Astrocyte (in vitro differentiated cells and primary cell): ENCODE data around the gene PIK3IP1. TPM values are rescaled to one million over a fixed set of nuclear protein-coding genes. Genes with fewer than 3 reads are reported as not detected.

ENCODE experiments used
- DNase-seq: peaks from one replicate; pipeline ENCODE4 v3.0.0-alpha.2; 2010; ENCODE audit warnings: low read depth
- FAIRE-seq: peaks from 2 replicates; lab custom pipeline; 2011; peaks lifted over from hg19 to GRCh38; lab: Jason Lieb, UNC
- H2AFZ ChIP-seq: 2 replicates; pipeline ENCODE4 v1.6.0; 2012; ENCODE audit warnings: low read depth, low read length, inconsistent platforms
- H3K27ac ChIP-seq: 2 replicates; pipeline ENCODE4 v1.5.1; 2011; ENCODE audit warnings: low read depth, low read length, inconsistent platforms
- H3K27me3 ChIP-seq: 2 replicates; pipeline ENCODE4 v1.6.0; 2011; ENCODE audit warnings: low read length, inconsistent platforms; ENCODE audit not compliant: insufficient read depth
- H3K36me3 ChIP-seq: 2 replicates; pipeline ENCODE4 v1.5.1; 2011; ENCODE audit warnings: low read length, inconsistent platforms; ENCODE audit not compliant: insufficient read depth
- H3K4me1 ChIP-seq: 2 replicates; pipeline ENCODE4 v1.5.1; 2011; ENCODE audit warnings: low read length, inconsistent platforms; ENCODE audit not compliant: insufficient read depth
- H3K4me2 ChIP-seq: 2 replicates; pipeline ENCODE4 v1.6.0; 2012; ENCODE audit warnings: low read length, inconsistent platforms
- H3K4me3 ChIP-seq: 2 replicates; pipeline ENCODE4 v1.5.1; 2011; ENCODE audit warnings: low read depth, mild to moderate bottlenecking, low read length, inconsistent platforms; ENCODE audit not compliant: insufficient read depth
- H3K79me2 ChIP-seq: 2 replicates; pipeline ENCODE4 v1.6.0; 2012; ENCODE audit warnings: mild to moderate bottlenecking, low read length, inconsistent platforms; ENCODE audit not compliant: insufficient read depth
- H3K9ac ChIP-seq: 2 replicates; pipeline ENCODE4 v1.6.0; 2012; ENCODE audit warnings: mild to moderate bottlenecking, low read length, inconsistent platforms
- H3K9me3 ChIP-seq: 2 replicates; pipeline ENCODE4 v1.5.1; 2012; ENCODE audit warnings: low read depth, mild to moderate bottlenecking, low read length, inconsistent platforms; ENCODE audit not compliant: insufficient read depth
- H4K20me1 ChIP-seq: 2 replicates; pipeline ENCODE4 v1.6.0; 2012; ENCODE audit warnings: low read length, inconsistent platforms; ENCODE audit not compliant: insufficient read depth
- H3K27ac Mint-ChIP-seq: one replicate; pipeline ENCODE4 v1.8.0; 2021; ENCODE audit warnings: mild to moderate bottlenecking, mixed read lengths; ENCODE audit not compliant: unreplicated experiment
- H3K27me3 Mint-ChIP-seq: one replicate; pipeline ENCODE4 v1.8.0; 2021; ENCODE audit warnings: low read depth, mixed read lengths; ENCODE audit not compliant: unreplicated experiment
- H3K36me3 Mint-ChIP-seq: one replicate; pipeline ENCODE4 v1.8.0; 2021; ENCODE audit warnings: low read depth, mixed read lengths; ENCODE audit not compliant: unreplicated experiment
- H3K4me1 Mint-ChIP-seq: one replicate; pipeline ENCODE4 v1.8.0; 2021; ENCODE audit warnings: low read depth, mixed read lengths; ENCODE audit not compliant: unreplicated experiment
- H3K4me3 Mint-ChIP-seq: one replicate; pipeline ENCODE4 v1.8.0; 2021; ENCODE audit warnings: mild to moderate bottlenecking, moderate library complexity, mixed read lengths; ENCODE audit not compliant: unreplicated experiment
- H3K9me3 Mint-ChIP-seq: one replicate; pipeline ENCODE4 v1.8.0; 2021; ENCODE audit warnings: mild to moderate bottlenecking, mixed read lengths; ENCODE audit not compliant: unreplicated experiment
- CTCF ChIP-seq: IDR thresholded peaks from 2 replicates; pipeline ENCODE4 v1.5.1; 2011; ENCODE audit warnings: low read depth, mild to moderate bottlenecking, inconsistent platforms, low read length, moderate library complexity; ENCODE audit not compliant: insufficient read depth
- EZH2 ChIP-seq: IDR thresholded peaks from 2 replicates; pipeline ENCODE4 v1.6.1; 2012; ENCODE audit warnings: mild to moderate bottlenecking, low read length, inconsistent platforms; ENCODE audit not compliant: insufficient read depth
- total RNA-seq: library from RNA; stranded (reverse); gene quantifications from 2 replicates; pipeline ENCODE4 v1.2.1, GENCODE V29; 2021

Gene PIK3IP1
- total RNA-seq, 1 donor from 2014 or later: 21.4 TPM

GRCh38 chr22:31271026-31271425 lies 21.3 kb downstream of the PIK3IP1 start:
- Histone ChIP-seq H3K4me2 (peak overlapping the region; percentile 29), H3K4me3 (no peak overlapping the region), H2AFZ (no peak overlapping the region), H4K20me1 (peaks cover 17% of the 10 kb centered on the region), H3K4me1 (peaks cover 5% of the 10 kb centered on the region), H3K9me3 (no peaks in the 10 kb centered on the region), H3K27me3 (no peaks in the 10 kb centered on the region), H3K79me2 (no peaks in the 10 kb centered on the region), H3K27ac (peak overlapping the region; percentile 50), H3K9ac (peak overlapping the region; percentile 48), H3K36me3 (peaks cover 28% of the 10 kb centered on the region)
- H3K27me3 Mint-ChIP-seq: no peaks in the 10 kb centered on the region
- peaks cover 69% of the 10 kb centered on the region for H3K36me3 Mint-ChIP-seq
- H3K4me1 Mint-ChIP-seq: peaks cover 19% of the 10 kb centered on the region
- no peak for TF ChIP-seq CTCF
- TF ChIP-seq EZH2: no peak
- H3K4me3 Mint-ChIP-seq: no peak overlapping the region
- DNase-seq (no peak), FAIRE-seq (no peak)
- peak overlapping the region; percentile 16 for H3K27ac Mint-ChIP-seq
- no peaks in the 10 kb centered on the region for H3K9me3 Mint-ChIP-seq

GRCh38 chr22:31269892-31270579 lies 22.3 kb downstream of the PIK3IP1 start:
- Mint-ChIP-seq H3K4me1 (peaks cover 19% of the 10 kb centered on the region), H3K27ac (peak overlapping the region; percentile 56), H3K36me3 (peaks cover 73% of the 10 kb centered on the region), H3K4me3 (no peak overlapping the region), H3K27me3 (no peaks in the 10 kb centered on the region), H3K9me3 (no peaks in the 10 kb centered on the region)
- H3K9me3 ChIP-seq: no peaks in the 10 kb centered on the region
- no peak overlapping the region for H3K4me3 ChIP-seq
- no peak for DNase-seq
- peaks cover 31% of the 10 kb centered on the region for H3K36me3 ChIP-seq
- peaks cover 5% of the 10 kb centered on the region for H3K4me1 ChIP-seq
- FAIRE-seq: no peak
- no peak overlapping the region for H3K9ac ChIP-seq
- H2AFZ ChIP-seq: no peak overlapping the region
- TF ChIP-seq EZH2 (no peak), CTCF (no peak)
- H3K27me3 ChIP-seq: no peaks in the 10 kb centered on the region
- H4K20me1 ChIP-seq: peaks cover 23% of the 10 kb centered on the region
- H3K27ac ChIP-seq: no peak overlapping the region
- no peaks in the 10 kb centered on the region for H3K79me2 ChIP-seq
- H3K4me2 ChIP-seq: no peak overlapping the region

GRCh38 chr22:31268281-31268680 lies 24.0 kb downstream of the PIK3IP1 start:
- no peak for FAIRE-seq
- Histone ChIP-seq H3K27me3 (no peaks in the 10 kb centered on the region), H3K36me3 (peaks cover 32% of the 10 kb centered on the region), H3K4me2 (no peak overlapping the region), H3K4me1 (peaks cover 5% of the 10 kb centered on the region), H4K20me1 (peaks cover 20% of the 10 kb centered on the region), H3K9me3 (no peaks in the 10 kb centered on the region), H3K79me2 (no peaks in the 10 kb centered on the region), H3K4me3 (no peak overlapping the region), H3K27ac (no peak overlapping the region), H3K9ac (no peak overlapping the region), H2AFZ (no peak overlapping the region)
- peaks cover 19% of the 10 kb centered on the region for H3K4me1 Mint-ChIP-seq
- no peak overlapping the region for H3K4me3 Mint-ChIP-seq
- peaks cover 66% of the 10 kb centered on the region for H3K36me3 Mint-ChIP-seq
- H3K9me3 Mint-ChIP-seq: no peaks in the 10 kb centered on the region
- no peak for TF ChIP-seq EZH2
- TF ChIP-seq CTCF: no peak
- no peaks in the 10 kb centered on the region for H3K27me3 Mint-ChIP-seq
- H3K27ac Mint-ChIP-seq: no peak overlapping the region
- no peak for DNase-seq
